GM12873 (cell line): ENCODE results near the gene RRBP1.

ENCODE experiments used
- TF ChIP-seq, protein P1 (sequence below): IDR thresholded peaks from 2 replicates; pipeline ENCODE4 v1.5.1; 2012; ENCODE audit warnings: low read depth, mild to moderate bottlenecking, moderate library complexity, low read length, control low read depth; ENCODE audit not compliant: insufficient read depth; ENCODE audit errors: missing control alignments

RRBP1 gene

DNA sequence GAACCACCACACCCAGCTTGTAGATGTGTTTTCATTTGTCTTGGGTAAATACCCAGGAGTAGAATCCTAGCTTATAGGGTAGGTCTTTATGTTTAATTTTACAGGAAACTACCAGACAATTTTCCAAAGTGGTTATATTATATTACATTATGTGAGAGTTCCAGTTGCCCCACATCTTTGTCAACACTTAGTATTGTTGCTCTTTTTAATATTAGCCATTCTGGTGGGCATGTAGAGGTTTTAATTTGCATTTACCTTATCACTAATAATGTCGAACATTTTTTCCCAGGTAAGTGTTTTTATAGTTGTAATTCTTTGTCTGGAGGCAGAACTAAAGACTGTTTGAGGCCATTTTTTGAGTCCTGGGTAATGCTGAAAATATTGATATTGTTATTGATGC is 14.2 kb upstream of the RRBP1 start:
- TF ChIP-seq, protein P1, sequence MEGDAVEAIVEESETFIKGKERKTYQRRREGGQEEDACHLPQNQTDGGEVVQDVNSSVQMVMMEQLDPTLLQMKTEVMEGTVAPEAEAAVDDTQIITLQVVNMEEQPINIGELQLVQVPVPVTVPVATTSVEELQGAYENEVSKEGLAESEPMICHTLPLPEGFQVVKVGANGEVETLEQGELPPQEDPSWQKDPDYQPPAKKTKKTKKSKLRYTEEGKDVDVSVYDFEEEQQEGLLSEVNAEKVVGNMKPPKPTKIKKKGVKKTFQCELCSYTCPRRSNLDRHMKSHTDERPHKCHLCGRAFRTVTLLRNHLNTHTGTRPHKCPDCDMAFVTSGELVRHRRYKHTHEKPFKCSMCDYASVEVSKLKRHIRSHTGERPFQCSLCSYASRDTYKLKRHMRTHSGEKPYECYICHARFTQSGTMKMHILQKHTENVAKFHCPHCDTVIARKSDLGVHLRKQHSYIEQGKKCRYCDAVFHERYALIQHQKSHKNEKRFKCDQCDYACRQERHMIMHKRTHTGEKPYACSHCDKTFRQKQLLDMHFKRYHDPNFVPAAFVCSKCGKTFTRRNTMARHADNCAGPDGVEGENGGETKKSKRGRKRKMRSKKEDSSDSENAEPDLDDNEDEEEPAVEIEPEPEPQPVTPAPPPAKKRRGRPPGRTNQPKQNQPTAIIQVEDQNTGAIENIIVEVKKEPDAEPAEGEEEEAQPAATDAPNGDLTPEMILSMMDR, result no peak

DNA sequence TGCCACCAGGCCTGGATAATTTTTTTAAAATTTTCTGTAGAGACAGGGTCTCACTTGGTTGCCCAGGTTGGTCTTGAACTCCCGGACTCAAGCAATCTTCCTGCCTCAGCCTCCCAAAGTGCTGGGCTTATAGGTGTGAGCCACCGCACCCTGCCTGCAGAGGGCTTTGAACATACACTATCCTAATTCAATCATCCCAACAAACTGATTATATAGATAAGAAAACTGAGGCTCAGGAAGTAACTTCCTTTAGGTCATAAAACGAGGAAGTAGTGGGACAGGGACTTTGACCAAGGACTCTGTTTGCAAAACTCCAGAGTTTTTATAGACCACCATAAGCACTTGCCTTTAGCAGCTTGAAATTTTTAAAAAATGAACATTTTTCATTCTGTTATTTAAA is 12.7 kb upstream of the RRBP1 start:
- TF ChIP-seq, protein P1, result no peak

DNA sequence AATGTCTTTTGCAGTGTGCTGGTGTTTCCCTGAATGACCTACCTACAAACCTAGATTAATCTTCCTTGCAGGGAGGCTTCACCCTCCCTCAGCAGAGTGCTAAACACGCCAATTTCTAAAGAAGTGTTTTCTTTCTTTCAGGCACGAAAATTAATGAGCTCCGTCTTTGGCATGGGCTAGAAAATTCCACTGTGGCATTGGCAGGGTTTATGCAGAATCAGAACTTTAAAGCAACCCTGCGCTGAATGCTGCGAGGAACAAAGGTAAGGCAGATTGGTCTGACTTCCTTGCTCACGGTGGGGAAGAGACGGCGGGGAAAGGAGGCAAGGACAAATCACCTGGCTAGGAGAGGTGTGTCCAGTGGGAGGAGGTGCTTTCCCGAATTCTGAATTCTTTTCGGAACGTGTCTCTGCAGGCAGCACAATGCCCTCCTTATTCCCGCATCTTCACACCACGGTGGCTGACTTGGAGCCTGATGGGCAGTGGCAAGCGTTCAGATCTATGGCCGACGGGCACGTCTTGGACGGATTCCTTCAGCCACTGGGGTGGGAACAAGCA is 11.5 kb upstream of the RRBP1 start:
- TF ChIP-seq, protein P1, result no peak

DNA sequence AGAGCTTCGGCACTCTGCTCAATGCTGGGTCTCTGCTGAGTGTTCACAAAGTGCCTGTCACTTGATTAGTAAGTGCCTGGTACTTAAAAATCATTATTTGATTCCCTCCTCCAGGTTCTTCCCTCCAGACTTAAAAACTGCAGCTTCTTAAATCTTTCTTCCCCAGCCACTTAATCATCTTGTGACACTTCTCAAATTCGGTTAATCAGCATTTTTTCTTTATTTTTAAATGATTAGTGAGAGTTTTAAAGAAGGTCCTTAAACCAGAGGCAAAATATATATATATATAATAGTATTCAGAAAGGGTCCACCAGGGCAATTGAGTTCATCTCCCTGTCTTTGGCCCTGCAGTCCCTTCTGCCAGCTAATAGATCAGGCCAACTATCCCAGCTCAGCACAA is 9.7 kb upstream of the RRBP1 start:
- TF ChIP-seq, protein P1, result no peak

DNA sequence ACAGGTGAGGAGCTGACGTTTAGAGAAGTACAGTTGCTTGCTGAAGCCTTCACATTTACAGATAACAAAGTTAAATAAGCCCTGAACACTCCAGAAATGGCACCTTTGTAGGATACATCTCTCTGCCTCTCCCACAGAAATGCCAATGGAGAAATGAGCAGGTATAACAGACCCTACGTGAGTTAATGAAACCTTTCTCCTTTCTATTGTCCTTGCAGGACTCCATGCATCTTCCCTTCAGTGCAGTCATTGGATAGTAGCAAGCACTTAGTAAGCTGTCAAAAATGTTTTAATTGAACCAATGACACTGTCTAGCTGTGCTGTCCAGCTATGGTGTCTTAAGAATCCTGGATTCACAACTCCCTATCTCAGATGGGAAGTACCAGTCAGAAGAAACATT is 8.1 kb upstream of the RRBP1 start:
- TF ChIP-seq, protein P1, result no peak

DNA sequence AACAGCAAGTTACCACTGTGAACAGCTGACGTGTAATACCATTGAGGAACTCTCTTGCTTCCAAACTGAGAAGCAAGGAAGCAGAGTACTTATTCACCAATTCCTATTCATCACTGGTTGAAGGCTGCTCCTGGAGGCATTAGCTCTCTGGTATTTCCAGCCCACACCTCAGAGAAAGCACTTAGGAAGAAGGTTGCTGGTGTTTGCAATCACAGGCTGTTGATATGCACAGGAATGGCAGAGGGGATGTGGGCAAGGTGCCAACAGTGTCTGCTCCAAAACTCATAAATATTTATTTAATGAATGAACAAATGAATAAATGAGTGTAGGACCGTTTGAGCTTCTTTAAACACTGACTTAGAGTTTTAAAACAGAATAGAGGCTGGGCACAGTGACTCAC is 6.9 kb upstream of the RRBP1 start:
- TF ChIP-seq, protein P1, result no peak

DNA sequence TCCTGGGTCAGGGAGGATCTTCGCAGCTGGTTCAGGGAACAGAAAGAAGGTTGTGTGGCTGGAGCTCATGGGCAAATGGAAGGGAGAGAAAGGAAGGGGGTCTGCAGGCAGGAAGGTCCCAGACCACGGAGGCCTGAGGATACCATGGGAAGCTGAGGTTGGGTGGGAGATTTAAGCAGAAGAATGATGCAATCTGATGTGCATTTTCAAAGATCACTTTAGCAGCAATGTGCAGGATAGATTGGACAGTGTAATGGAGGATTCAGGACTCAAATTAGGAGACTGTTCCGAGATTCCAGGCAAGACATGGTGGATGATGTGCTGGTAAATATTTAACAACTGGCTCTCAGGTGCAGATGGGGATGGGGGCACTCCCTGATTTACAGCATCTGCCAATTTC is 5.8 kb upstream of the RRBP1 start:
- TF ChIP-seq, protein P1, result no peak
